ENCODE results near the gene LILRA5.

- TF ChIP-seq EZH2 (IDR thresholded peaks at IDR 0.05; ENCODE audit: borderline replicate concordance, control insufficient read depth, low read depth, low read length) (no peak), CTCF (IDR thresholded peaks at IDR 0.05 in 2 of 3, conservative IDR thresholded peaks at IDR 0.05 in 1 of 3; ENCODE audit: control insufficient read depth in 2 of 3, extremely low read depth in 1 of 3, insufficient read depth in 1 of 3, low read depth in 3 of 3, low read length in 3 of 3) (no peak), NRF1 (conservative IDR thresholded peaks at IDR 0.05; ENCODE audit: low read depth, low read length) (no peak), JUNB (IDR thresholded peaks at IDR 0.05) (no peak), CHD2 (IDR thresholded peaks at IDR 0.05; ENCODE audit: borderline replicate concordance, low read depth, low read length) (no peak)
- TF ChIP-seq, protein P1, sequence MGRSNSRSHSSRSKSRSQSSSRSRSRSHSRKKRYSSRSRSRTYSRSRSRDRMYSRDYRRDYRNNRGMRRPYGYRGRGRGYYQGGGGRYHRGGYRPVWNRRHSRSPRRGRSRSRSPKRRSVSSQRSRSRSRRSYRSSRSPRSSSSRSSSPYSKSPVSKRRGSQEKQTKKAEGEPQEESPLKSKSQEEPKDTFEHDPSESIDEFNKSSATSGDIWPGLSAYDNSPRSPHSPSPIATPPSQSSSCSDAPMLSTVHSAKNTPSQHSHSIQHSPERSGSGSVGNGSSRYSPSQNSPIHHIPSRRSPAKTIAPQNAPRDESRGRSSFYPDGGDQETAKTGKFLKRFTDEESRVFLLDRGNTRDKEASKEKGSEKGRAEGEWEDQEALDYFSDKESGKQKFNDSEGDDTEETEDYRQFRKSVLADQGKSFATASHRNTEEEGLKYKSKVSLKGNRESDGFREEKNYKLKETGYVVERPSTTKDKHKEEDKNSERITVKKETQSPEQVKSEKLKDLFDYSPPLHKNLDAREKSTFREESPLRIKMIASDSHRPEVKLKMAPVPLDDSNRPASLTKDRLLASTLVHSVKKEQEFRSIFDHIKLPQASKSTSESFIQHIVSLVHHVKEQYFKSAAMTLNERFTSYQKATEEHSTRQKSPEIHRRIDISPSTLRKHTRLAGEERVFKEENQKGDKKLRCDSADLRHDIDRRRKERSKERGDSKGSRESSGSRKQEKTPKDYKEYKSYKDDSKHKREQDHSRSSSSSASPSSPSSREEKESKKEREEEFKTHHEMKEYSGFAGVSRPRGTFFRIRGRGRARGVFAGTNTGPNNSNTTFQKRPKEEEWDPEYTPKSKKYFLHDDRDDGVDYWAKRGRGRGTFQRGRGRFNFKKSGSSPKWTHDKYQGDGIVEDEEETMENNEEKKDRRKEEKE (IDR thresholded peaks at IDR 0.05) = no peak
Measured at GRCh38 chr19:54271106-54271505, 41.9 kb downstream of the LILRA5 start.
